ENCODE data around the gene GNL3. TPM values are rescaled to one million over a fixed set of nuclear protein-coding genes. Genes with fewer than 3 reads are reported as not detected.
"Not testable (repeated sequence)": the region's sequence is repeated elsewhere in the genome, so short reads cannot be mapped to it uniquely, and the experiment has no call there.

The GNL3 gene
- total RNA-seq, 1 donor from 2014 or later = 133 TPM

DNA sequence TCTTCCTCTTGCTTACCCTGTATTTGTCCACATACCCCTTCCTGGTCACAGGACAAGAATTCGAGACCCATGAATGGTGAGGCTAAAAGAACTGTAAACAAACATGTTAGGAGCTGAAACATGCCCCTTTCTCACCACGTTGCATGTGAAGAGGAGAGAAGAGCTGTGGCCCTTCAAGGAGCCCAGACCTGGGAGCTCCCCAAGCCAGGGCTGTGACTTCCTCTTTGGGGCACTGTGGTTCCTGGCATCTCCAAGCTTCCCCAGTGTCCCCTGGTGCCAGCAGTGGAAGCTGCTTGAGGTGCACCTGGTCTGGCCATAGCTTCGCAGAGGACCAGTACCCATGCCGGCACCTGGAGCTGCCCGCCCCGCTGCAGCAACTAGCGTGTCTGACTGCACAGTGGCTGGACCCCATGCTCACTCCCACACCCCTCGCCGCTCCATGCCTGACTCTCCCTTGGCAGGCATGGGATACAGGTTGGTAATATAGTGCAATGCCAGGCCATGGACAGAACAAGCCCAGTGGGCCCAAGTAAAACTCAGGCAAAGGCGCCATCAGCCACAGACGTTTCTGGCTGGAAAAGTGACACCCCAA, 30.0 kb downstream of the GNL3 start:
- DNase-seq (ENCODE audit: low read depth, low spot score) = no peak

DNA sequence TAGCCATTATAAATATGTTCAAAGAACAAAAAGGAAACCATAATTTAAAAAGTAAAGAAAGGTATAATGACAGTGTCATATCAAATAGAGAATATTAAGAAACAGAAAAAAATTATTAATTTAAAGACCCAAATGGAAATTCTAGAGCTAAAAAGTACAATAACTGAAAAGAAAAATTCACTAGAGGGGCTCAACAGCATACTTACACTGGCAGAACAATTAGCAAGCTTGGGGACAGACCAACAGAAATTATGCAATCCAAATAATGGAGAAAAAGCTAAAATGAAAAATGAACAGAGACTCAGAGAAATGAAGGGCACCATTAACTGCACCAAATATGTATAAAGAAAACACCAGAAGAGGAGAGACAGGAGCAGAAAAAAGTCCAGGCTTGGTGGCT, 33.8 kb downstream of the GNL3 start:
- DNase-seq (ENCODE audit: low read depth, low spot score) = no peak

DNA sequence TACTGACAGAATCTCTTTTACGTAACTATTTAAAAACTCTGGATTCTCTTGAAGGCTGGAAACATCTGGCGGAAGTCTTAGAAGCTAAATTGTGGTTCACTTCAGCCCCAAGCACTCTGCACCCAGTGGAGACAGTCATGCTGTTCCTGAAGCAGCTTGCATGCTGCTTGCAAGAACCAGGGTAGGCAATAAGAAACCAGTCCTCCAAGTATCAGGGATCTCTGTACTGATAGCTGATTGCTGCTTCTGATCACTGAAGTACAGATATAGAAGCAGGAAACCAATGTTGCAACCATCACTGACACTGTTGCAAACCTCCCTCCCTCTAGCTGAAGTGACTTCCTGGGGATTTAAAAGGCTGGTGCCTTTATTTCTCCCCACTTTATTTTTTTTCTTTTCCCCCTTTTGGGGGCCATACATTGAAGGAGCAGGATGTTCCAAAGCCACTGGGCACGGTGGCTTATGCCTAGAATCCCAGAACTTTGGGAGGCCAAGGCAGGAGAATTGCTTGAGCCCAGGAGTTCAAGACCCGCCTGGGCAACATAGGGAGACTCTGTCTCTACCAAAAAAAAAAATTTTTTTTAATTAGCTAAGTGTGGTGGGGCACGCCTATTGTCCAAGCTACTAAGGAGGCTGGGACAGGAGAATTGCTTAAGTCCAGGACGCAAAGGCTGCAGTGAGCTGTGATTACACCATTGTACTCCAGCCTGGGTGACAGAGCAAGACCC, 35.3 kb downstream of the GNL3 start:
- no peak for DNase-seq (ENCODE audit: low read depth, low spot score)

DNA sequence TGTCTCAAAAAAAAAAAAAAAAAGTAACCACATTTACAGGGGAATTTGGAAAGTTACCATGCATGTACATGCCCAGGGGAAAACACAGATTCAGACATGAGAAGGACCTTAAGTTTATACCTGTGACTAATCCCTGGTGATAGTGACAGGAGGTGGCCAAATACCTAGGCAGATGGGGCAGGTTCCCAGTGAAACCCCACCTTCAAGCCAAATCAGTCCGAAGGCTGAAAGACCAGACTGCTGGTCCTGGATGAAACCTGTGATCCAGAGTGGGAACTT, 35.8 kb downstream of the GNL3 start:
- no peak for DNase-seq (ENCODE audit: low read depth, low spot score)

DNA sequence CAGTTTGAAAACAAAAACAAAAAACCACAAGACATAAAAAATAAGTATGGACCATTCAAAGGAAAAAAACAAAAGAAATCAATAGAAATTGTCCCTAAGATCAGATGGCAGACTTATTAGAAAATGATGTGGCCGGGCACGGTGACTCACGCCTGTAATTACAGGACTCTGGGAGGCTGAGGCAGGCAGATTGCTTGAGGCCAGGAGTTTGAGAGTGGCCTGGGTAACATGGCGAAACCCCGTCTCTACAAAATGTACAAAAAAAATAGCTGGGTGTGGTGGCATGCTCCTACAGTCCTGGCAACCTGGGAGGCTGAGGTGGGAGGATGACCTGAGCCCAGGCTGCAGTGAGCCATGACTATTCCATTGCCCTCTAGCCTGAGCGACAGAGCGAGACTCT, 36.7 kb downstream of the GNL3 start:
- DNase-seq (ENCODE audit: low read depth, low spot score) = no peak

DNA sequence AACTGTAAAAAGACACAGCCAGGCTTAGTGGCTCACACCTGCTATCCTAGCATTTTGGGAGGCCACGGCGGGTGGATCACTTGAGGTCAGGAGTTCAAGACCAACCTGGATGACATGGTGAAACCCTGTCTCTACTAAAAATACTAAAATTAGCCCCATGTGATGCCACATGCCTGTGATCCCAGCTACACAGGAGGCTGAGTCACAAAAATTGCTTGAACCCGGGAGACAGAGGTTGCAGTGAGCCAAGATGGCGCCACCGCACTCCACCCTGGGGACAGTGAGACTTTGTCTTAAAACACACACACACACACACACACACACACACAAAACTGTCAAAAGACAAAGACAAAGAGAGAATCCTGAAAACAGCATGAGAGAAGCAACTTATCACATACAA, 38.1 kb downstream of the GNL3 start:
- no peak for DNase-seq (ENCODE audit: low read depth, low spot score)

DNA sequence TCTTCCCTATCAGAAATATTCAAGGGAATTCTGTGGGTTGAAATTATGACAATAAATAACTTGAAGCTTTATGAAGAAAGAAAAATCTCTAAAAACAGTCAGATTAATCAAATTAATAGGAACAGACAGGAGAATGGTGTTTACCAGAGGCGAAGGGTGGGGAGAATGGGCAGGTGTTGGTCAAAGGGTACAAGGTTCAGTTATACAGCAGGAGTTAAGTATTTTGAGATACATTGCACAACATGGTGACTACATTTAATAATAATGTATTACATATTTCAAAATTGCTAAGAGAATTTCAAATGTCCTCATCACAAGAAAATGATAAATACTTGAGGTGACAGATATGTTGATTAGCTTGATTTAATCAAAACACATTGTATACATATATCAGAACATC, 38.7 kb downstream of the GNL3 start:
- DNase-seq (ENCODE audit: low read depth, low spot score) = no peak

DNA sequence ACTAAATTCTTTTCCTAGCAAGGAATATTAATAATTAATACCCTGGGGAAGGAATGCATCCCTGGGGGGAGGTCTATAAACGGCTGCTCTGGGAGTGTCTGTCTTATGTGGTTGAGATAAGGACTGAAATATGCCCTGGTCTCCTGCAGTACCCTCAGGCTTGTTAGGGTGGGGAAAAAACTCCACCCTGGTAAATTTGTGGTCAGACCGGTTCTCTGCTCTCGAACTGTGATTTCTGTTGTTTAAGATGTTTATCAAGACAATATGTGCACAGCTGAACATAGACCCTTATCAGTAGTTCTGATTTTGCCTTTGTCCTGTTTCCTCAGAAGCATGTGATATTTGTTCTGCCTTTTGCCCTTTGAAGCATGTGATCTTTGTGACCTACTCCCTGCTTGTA, 42.9 kb downstream of the GNL3 start:
- not testable (repeated sequence) for DNase-seq (ENCODE audit: low read depth, low spot score)

DNA sequence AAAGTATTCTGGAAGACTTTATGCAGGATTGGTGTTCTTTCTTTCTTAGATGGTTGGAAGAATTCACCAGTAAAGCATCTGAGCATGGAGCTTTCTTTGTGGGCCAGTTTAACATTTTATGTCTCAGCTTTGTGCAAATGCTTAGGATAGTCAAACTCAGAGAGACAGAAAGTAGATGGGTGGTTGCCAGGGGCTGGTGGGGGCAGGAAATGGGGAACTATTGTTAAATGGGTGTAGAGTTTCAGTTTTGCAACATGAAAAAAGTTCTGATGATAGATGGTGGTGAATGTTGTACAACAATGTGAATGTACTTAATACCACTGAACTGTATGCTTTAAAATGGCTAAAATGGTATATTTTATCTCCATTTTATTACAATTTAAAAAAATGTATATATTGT, 44.8 kb downstream of the GNL3 start:
- no peak for DNase-seq (ENCODE audit: low read depth, low spot score)

DNA sequence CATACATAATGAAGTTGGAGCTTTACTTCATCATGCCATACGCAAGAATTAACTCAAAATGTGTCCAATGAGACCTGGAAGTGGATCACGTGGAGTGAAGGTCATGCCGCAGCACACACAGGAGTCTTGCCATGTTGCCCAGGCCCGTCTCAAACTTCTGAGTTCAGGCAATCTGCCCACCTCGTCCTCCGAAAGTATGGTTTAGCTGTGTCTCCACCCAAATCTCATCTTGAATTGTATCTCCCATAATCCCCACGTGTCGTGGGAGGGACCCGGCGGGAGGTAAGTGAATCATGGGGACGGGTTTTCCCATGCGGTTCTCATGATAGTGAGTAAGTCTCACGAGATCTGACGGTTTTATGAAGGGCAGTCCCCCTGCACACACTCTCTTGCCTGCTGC, 45.8 kb downstream of the GNL3 start:
- DNase-seq (ENCODE audit: low read depth, low spot score) = no peak

DNA sequence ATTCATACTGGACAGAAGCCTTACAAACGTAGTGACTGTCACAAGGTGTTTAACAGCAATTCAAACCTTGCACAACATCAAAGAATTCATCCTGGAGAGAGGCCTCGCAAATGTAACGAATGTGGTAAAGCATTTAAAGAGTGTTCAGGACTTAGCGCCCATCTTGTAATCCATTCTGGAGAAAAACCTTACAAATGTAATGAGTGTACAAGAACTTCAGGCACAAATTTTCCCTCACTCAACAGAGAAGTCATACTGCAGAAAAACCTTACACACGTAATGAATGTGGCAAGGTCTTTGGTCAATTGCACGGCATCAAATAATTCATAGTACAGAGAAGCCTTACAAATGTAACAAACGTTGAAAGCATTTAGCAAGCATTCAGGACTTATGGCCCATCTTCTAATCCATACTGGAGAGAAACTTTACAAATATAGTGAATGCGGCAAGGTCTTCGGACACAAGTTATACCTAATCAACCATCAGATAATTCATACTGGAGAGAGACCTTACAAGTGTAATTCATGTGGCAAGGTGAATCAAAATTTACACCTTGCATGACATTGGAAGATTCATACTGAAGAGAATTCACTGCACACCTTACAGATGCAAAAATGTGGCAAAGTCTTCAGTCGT, 47.5 kb downstream of the GNL3 start:
- no peak for DNase-seq (ENCODE audit: low read depth, low spot score)

DNA sequence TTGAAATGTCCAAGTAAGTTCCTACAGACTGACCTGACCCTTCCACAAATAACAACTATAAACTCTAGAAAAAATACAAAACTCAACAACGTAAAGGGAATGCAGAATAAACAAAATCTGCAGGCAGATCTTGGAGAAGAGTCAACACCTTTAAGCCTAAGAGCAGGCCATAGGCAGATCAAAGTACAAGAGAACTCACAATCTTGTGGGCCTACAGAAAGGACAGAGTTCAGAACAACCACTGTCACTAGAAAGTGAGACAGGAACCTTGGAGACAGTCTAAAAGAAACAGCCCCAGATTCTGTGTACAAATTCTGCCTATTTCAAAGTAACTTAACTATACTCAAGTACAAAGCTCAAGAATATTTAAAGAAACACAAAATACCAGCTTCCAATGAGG, 53.9 kb downstream of the GNL3 start:
- DNase-seq (ENCODE audit: low read depth, low spot score) = no peak

DNA sequence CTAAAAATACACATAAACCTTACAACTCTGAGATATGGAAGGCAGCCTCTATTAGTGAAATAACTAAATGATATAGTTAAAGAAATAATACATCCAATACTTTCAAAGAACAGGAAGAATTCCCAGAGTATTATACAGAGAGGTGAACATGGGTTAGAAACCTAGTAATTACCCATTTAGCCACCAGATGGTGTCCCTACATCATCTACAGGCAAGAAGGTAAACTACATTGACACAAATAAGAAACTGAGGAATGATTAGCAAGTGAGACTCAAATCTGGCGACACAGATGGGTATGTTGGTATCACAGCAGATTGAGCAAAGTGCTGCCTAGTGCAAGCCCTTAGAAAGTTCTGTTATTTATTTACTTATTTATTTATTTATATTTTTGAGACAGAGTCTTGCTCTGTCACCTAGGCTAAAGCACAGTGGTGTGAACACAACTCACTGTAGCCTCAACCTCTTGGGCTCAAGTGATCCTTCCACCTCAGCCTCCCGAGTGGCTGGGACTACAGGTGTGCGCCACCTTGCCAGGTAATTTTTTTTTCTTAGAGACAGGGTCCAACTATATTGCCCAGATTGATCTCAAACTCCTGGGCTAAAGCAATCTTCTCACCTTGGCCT, 56.7 kb downstream of the GNL3 start:
- DNase-seq (ENCODE audit: low read depth, low spot score) = no peak

DNA sequence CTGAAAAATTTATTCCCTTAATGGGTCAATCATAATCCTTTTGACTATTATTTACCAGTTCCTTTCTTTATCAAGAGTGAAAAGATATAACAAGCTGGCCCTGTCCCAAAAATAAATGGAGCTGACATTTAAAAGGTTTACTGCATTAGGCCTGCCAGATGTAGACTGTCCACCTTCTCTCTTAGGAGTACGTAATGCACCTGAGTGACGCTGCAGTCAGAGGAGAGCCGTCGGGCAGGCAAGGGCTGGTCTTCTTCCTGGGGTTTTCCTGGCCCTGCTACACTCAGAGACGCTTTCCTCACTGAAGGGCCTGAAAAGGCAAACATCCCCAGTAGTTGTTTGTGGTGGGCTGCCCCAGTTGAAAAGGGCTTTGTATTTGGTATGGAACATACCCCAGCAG, 57.3 kb downstream of the GNL3 start:
- no peak for DNase-seq (ENCODE audit: low read depth, low spot score)

DNA sequence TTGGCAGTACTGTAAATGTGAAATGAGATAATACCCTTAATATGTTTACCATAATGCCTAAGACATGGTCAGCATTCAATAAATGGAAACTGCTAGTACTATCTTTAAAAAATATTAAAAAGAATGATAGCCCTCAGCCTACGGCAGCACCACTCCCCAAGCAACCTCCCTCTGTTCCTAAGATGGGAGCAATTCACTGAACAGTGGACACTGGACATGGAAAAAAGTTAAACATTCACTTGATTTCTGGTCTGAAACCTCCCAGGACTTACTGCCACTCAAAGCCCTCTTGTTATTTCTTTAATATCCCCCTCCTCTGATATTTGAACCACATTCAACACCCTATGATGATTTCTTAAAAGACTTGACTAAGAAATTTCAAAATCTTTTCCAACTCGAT, 57.9 kb downstream of the GNL3 start:
- DNase-seq (ENCODE audit: low read depth, low spot score) = no peak

Other genes with a start within 250 kb of the GNL3 start
- 2.1 and 6.4 TPM in 2 replicates for gene SEMA3G, start 240.9 kb upstream of the GNL3 start, total RNA-seq
- 0.18 TPM in 1 of 2 replicates, not detected in the other for gene TNNC1, start 232.0 kb upstream of the GNL3 start, total RNA-seq
- 57.2 and 88.7 TPM in 2 replicates for gene NISCH, start 230.4 kb upstream of the GNL3 start, total RNA-seq
- 189 and 237 TPM in 2 replicates for gene STAB1, start 190.7 kb upstream of the GNL3 start, total RNA-seq
- gene NT5DC2, start 152.2 kb upstream of the GNL3 start, total RNA-seq = 50.1 and 53.8 TPM in 2 replicates
- gene UQCC5, start 149.4 kb upstream of the GNL3 start, total RNA-seq = 5.1 and 7.5 TPM in 2 replicates
- 63.0 and 92.9 TPM in 2 replicates for gene PBRM1, start 119 bp upstream of the GNL3 start, total RNA-seq
- 70.2 and 76.6 TPM in 2 replicates for gene GLT8D1, start 19.8 kb downstream of the GNL3 start, total RNA-seq
- 53.0 and 65.0 TPM in 2 replicates for gene SPCS1, start 20.1 kb downstream of the GNL3 start, total RNA-seq
- 16.4 and 25.5 TPM in 2 replicates for gene NEK4, start 84.9 kb downstream of the GNL3 start, total RNA-seq
- not detected in 2 replicates for gene ITIH1, start 91.6 kb downstream of the GNL3 start, total RNA-seq
- gene ITIH3, start 108.8 kb downstream of the GNL3 start, total RNA-seq = not detected in 2 replicates
- 0.49 and 0.53 TPM in 2 replicates for gene ITIH4, start 144.6 kb downstream of the GNL3 start, total RNA-seq
- not detected in 2 replicates for gene MUSTN1, start 149.0 kb downstream of the GNL3 start, total RNA-seq
- 12.3 and 20.3 TPM in 2 replicates for gene STIMATE, start 211.5 kb downstream of the GNL3 start, total RNA-seq